Caco-2 (cell line): ENCODE data around the gene SKAP1. TPM values are rescaled to one million over a fixed set of nuclear protein-coding genes. Genes with fewer than 3 reads are reported as not detected.

Source experiments
- BruUV-seq: library from RNA; stranded (reverse); fragments of 400-500 nt; replicated peaks from 2 replicates; lab custom pipeline; 2021; lab: Mats Ljungman, UMichigan
- CTCF ChIA-PET: fragments of 300-600 bp; sonication (Branson Sonifier 250); formaldehyde crosslinking; loops from one replicate; lab custom pipeline; 2022; ENCODE audit warnings: antibody characterized with exemption; lab: Charles Lee
- POLR2A ChIA-PET: fragments of 300-600 bp; sonication (Branson Sonifier 250); formaldehyde crosslinking; loops from one replicate; lab custom pipeline; 2022; ENCODE audit warnings: antibody characterized with exemption; lab: Charles Lee
- DNase-seq, 2 experiments: peaks; one replicate each; pipeline versions ENCODE4 v3.0.0 to v3.0.0-alpha.2; 2020 to 2022
- H3K27me3 ChIP-seq: replicated peaks from 2 replicates; pipeline ENCODE4 v1.6.0; 2011; ENCODE audit warnings: low read length; ENCODE audit not compliant: control insufficient read depth, insufficient read depth
- H3K36me3 ChIP-seq: 2 replicates; pipeline ENCODE4 v1.5.1; 2011; ENCODE audit warnings: low read length; ENCODE audit not compliant: control insufficient read depth, insufficient read depth
- H3K4me1 ChIP-seq: fragments of 250-450 bp; sonication (Bioruptor Pico); 2 replicates; pipeline ENCODE4 v1.5.1; 2020; ENCODE audit warnings: mild to moderate bottlenecking
- H3K4me3 ChIP-seq: 2 replicates; pipeline ENCODE4 v1.5.1; 2011; ENCODE audit warnings: low read depth, mild to moderate bottlenecking, control low read depth, low read length
- H3K9me3 ChIP-seq: fragments of 250-450 bp; sonication (Bioruptor Pico); 2 replicates; pipeline ENCODE4 v1.5.1; 2020; ENCODE audit warnings: mild to moderate bottlenecking, moderate library complexity
- H3K27ac Mint-ChIP-seq: one replicate; pipeline ENCODE4 v1.8.0; 2022; ENCODE audit warnings: mixed read lengths; ENCODE audit not compliant: unreplicated experiment
- H3K27me3 Mint-ChIP-seq: one replicate; pipeline ENCODE4 v1.8.0; 2022; ENCODE audit warnings: mixed read lengths; ENCODE audit not compliant: insufficient read depth, unreplicated experiment
- H3K36me3 Mint-ChIP-seq: one replicate; pipeline ENCODE4 v1.8.0; 2022; ENCODE audit warnings: mild to moderate bottlenecking, mixed read lengths; ENCODE audit not compliant: insufficient read depth, unreplicated experiment
- H3K4me1 Mint-ChIP-seq: one replicate; pipeline ENCODE4 v1.8.0; 2022; ENCODE audit warnings: low read depth, mixed read lengths; ENCODE audit not compliant: unreplicated experiment
- H3K4me3 Mint-ChIP-seq: one replicate; pipeline ENCODE4 v1.8.0; 2022; ENCODE audit warnings: mild to moderate bottlenecking, moderate library complexity, mixed read lengths; ENCODE audit not compliant: unreplicated experiment
- H3K9me3 Mint-ChIP-seq: one replicate; pipeline ENCODE4 v1.8.0; 2022; ENCODE audit warnings: mixed read lengths; ENCODE audit not compliant: unreplicated experiment
- CTCF ChIP-seq, 2 experiments: fragments of 200-600 bp in 1 of 2; IDR thresholded peaks; 1 replicate in 1 of 2; 2 replicates in 1 of 2; pipeline versions ENCODE4 v1.5.1 to v1.8.0; 2011 to 2022; ENCODE audit warnings: antibody characterized with exemption in 1 of 2, control low read depth in 1 of 2, inconsistent platforms in 1 of 2, low read depth in 1 of 2, low read length in 1 of 2, mild to moderate bottlenecking in 1 of 2, moderate library complexity in 1 of 2; ENCODE audit not compliant: insufficient read depth in 1 of 2, severe bottlenecking in 1 of 2, unreplicated experiment in 1 of 2
- intact Hi-C: fragments of 100-400 bp; cut with micrococcal nuclease; formaldehyde crosslinking; loops from one replicate; pipeline ENCODE4 v1.10.0; 2022; ENCODE audit not compliant: unreplicated experiment
- total RNA-seq: library from RNA; stranded (reverse); gene quantifications from 2 replicates; pipeline ENCODE4 v1.2.3, GENCODE V29; 2022

SKAP1 gene
- total RNA-seq, 1 experiment from 2014 or later = 0.70 TPM

GRCh38 chr17:48299760-48300159 lies 130.3 kb downstream of the SKAP1 start:
- no peaks in the 10 kb centered on the region for H3K9me3 ChIP-seq
- H3K4me3 ChIP-seq = no peak overlapping the region
- Mint-ChIP-seq H3K4me3 (no peak overlapping the region), H3K9me3 (no peaks in the 10 kb centered on the region), H3K36me3 (no peaks in the 10 kb centered on the region), H3K27me3 (peaks cover 13% of the 10 kb centered on the region), H3K27ac (no peak overlapping the region), H3K4me1 (no peaks in the 10 kb centered on the region)
- intact Hi-C loops = no loop called here
- no peaks in the 10 kb centered on the region for H3K4me1 ChIP-seq
- TF ChIP-seq CTCF (IDR thresholded peaks at IDR 0.05; ENCODE audit: insufficient read depth in 1 of 2, low read depth in 1 of 2, low read length in 1 of 2, severe bottlenecking in 1 of 2, unreplicated experiment in 1 of 2) = no peak
- no peaks in the 10 kb centered on the region; the same call in 1 of the 2 replicates for H3K27me3 ChIP-seq
- DNase-seq = no peak
- CTCF ChIA-PET = no interaction called here
- no TSS peak for BruUV-seq
- POLR2A ChIA-PET = interaction anchor here (0.6 kb wide), 1 partner anchor 73 kb away, joined by 3 read pairs; no protein-coding TSS in a partner anchor
- H3K36me3 ChIP-seq = no peaks in the 10 kb centered on the region

- H3K9me3 Mint-ChIP-seq = no peaks in the 10 kb centered on the region
- H3K36me3 Mint-ChIP-seq = no peaks in the 10 kb centered on the region
- Histone ChIP-seq H3K4me3 (no peak overlapping the region), H3K9me3 (no peaks in the 10 kb centered on the region), H3K36me3 (no peaks in the 10 kb centered on the region), H3K4me1 (no peaks in the 10 kb centered on the region), H3K27me3 (no peaks in the 10 kb centered on the region; the same call in 1 of the 2 replicates)
- no TSS peak for BruUV-seq
- ChIA-PET CTCF (no interaction called here), POLR2A (no interaction called here)
- no peak overlapping the region for H3K4me3 Mint-ChIP-seq
- no peaks in the 10 kb centered on the region for H3K4me1 Mint-ChIP-seq
- no peak for TF ChIP-seq CTCF (IDR thresholded peaks at IDR 0.05; ENCODE audit: insufficient read depth in 1 of 2, low read depth in 1 of 2, low read length in 1 of 2, severe bottlenecking in 1 of 2, unreplicated experiment in 1 of 2)
- peaks cover 10% of the 10 kb centered on the region for H3K27me3 Mint-ChIP-seq
- no peak overlapping the region for H3K27ac Mint-ChIP-seq
- no peak for DNase-seq
- intact Hi-C loops = no loop called here
These were observed 132.2 kb downstream of the SKAP1 start for GRCh38 chr17:48297825-48298224.

- ChIA-PET POLR2A (no interaction called here), CTCF (no interaction called here)
- Mint-ChIP-seq H3K4me1 (no peaks in the 10 kb centered on the region), H3K9me3 (no peaks in the 10 kb centered on the region), H3K36me3 (no peaks in the 10 kb centered on the region), H3K4me3 (no peak overlapping the region), H3K27me3 (peaks cover 17% of the 10 kb centered on the region), H3K27ac (no peak overlapping the region)
- no peak for DNase-seq
- Histone ChIP-seq H3K27me3 (no peaks in the 10 kb centered on the region; the same call in 1 of the 2 replicates), H3K4me1 (no peaks in the 10 kb centered on the region), H3K36me3 (no peaks in the 10 kb centered on the region), H3K4me3 (no peak overlapping the region), H3K9me3 (no peaks in the 10 kb centered on the region)
- BruUV-seq = no TSS peak
- no peak for TF ChIP-seq CTCF (IDR thresholded peaks at IDR 0.05; ENCODE audit: insufficient read depth in 1 of 2, low read depth in 1 of 2, low read length in 1 of 2, severe bottlenecking in 1 of 2, unreplicated experiment in 1 of 2)
- intact Hi-C loops = no loop called here
These were observed 133.6 kb downstream of the SKAP1 start for GRCh38 chr17:48296453-48296852.
